Neural progenitor cell (in vitro differentiated cells): ENCODE data around the gene TMPRSS13. TPM values are rescaled to one million over a fixed set of nuclear protein-coding genes. Genes with fewer than 3 reads are reported as not detected.

Experiments
- DNase-seq: peaks from one replicate; pipeline ENCODE4 v3.0.0-alpha.2; 2016; ENCODE audit warnings: low spot score
- H2AFZ ChIP-seq: fragments of 200-600 bp; sonication (generic); replicated peaks from 2 replicates; pipeline ENCODE4 v1.6.1; 2016; ENCODE audit warnings: antibody characterized with exemption
- H3F3A ChIP-seq: fragments of 200-600 bp; sonication (generic); 2 replicates; pipeline ENCODE4 v1.6.1; 2016; ENCODE audit warnings: antibody characterized with exemption, low read depth
- H3K27ac ChIP-seq: fragments of 200-600 bp; sonication (generic); 2 replicates; pipeline ENCODE4 v1.5.1; 2016; ENCODE audit warnings: mild to moderate bottlenecking
- H3K27me3 ChIP-seq: fragments of 200-600 bp; sonication (generic); 2 replicates; pipeline ENCODE4 v1.6.1; 2016; ENCODE audit warnings: mild to moderate bottlenecking, moderate library complexity
- H3K36me3 ChIP-seq: fragments of 200-600 bp; sonication (generic); 2 replicates; pipeline ENCODE4 v1.5.1; 2016
- H3K4me1 ChIP-seq: fragments of 200-600 bp; sonication (generic); 2 replicates; pipeline ENCODE4 v1.6.1; 2016; ENCODE audit warnings: mixed run types
- H3K4me2 ChIP-seq: fragments of 200-600 bp; sonication (generic); 2 replicates; pipeline ENCODE4 v1.6.1; 2016
- H3K4me3 ChIP-seq: fragments of 200-600 bp; sonication (generic); 2 replicates; pipeline ENCODE4 v1.5.1; 2016
- H3K79me2 ChIP-seq: fragments of 200-600 bp; sonication (generic); 2 replicates; pipeline ENCODE4 v1.6.1; 2016; ENCODE audit warnings: low read depth
- H3K9ac ChIP-seq: fragments of 200-600 bp; sonication (generic); 2 replicates; pipeline ENCODE4 v1.6.1; 2016
- H3K9me3 ChIP-seq: fragments of 200-600 bp; sonication (generic); 2 replicates; pipeline ENCODE4 v1.5.1; 2016; ENCODE audit warnings: low read depth
- H4K20me1 ChIP-seq: fragments of 200-600 bp; sonication (generic); 2 replicates; pipeline ENCODE4 v1.6.1; 2016; ENCODE audit warnings: low read depth
- H3K27ac Mint-ChIP-seq: 3 replicates; pipeline ENCODE4 v1.8.0; 2021; ENCODE audit warnings: mixed read lengths
- H3K27me3 Mint-ChIP-seq: 2 replicates; pipeline ENCODE4 v1.8.0; 2022; ENCODE audit warnings: low read depth, mild to moderate bottlenecking, inconsistent platforms, moderate library complexity, mixed read lengths; ENCODE audit not compliant: insufficient read depth
- H3K36me3 Mint-ChIP-seq: 3 replicates; pipeline ENCODE4 v1.8.0; 2021; ENCODE audit warnings: mixed read lengths
- H3K4me1 Mint-ChIP-seq: 3 replicates; pipeline ENCODE4 v1.8.0; 2021; ENCODE audit warnings: mixed read lengths
- H3K4me3 Mint-ChIP-seq: 3 replicates; pipeline ENCODE4 v1.8.0; 2021; ENCODE audit warnings: mild to moderate bottlenecking, moderate library complexity, mixed read lengths
- H3K9me3 Mint-ChIP-seq: 3 replicates; pipeline ENCODE4 v1.8.0; 2020; ENCODE audit warnings: mixed read lengths
- CTCF ChIP-seq: fragments of 200-600 bp; sonication (generic); IDR thresholded peaks from 2 replicates; pipeline ENCODE4 v1.5.1; 2017; ENCODE audit warnings: antibody characterized with exemption, mild to moderate bottlenecking
- EZH2 ChIP-seq: fragments of 200-600 bp; sonication (generic); IDR thresholded peaks from 2 replicates; pipeline ENCODE4 v1.6.1; 2017; ENCODE audit warnings: antibody characterized with exemption, mild to moderate bottlenecking, moderate library complexity
- EZH2phosphoT487 ChIP-seq: fragments of 200-600 bp; sonication (generic); IDR thresholded peaks from 2 replicates; pipeline ENCODE4 v1.6.1; 2017; ENCODE audit warnings: antibody characterized with exemption
- total RNA-seq: library from RNA; depleted of rRNA; stranded (reverse); fragments of >200 nt; gene quantifications from 2 replicates; pipeline ENCODE4 v1.2.3, GENCODE V29; 2015; ENCODE audit warnings: low replicate concordance

Gene TMPRSS13
- total RNA-seq, 1 donor from 2014 or later = not detected

GRCh38 chr11:117879516-117880480, 49.4 kb downstream of the TMPRSS13 start:
- Histone ChIP-seq H3K9me3 (no peaks in the 10 kb centered on the region), H3K4me3 (no peak overlapping the region), H3K9ac (no peak overlapping the region), H3K36me3 (no peaks in the 10 kb centered on the region), H3K4me2 (no peak overlapping the region), H3K4me1 (peaks cover 27% of the 10 kb centered on the region), H3K27ac (no peak overlapping the region), H3F3A (peaks cover 26% of the 10 kb centered on the region), H4K20me1 (peaks cover 5% of the 10 kb centered on the region), H3K27me3 (peaks cover 21% of the 10 kb centered on the region), H2AFZ (no peak overlapping the region), H3K79me2 (peaks cover 16% of the 10 kb centered on the region)
- no peak for DNase-seq
- H3K9me3 Mint-ChIP-seq = no peaks in the 10 kb centered on the region
- H3K4me1 Mint-ChIP-seq = peaks cover 30% of the 10 kb centered on the region
- TF ChIP-seq EZH2 (no peak), EZH2phosphoT487 (no peak), CTCF (no peak)
- H3K4me3 Mint-ChIP-seq = no peak overlapping the region
- peaks cover 16% of the 10 kb centered on the region for H3K27me3 Mint-ChIP-seq
- H3K27ac Mint-ChIP-seq = no peak overlapping the region
- H3K36me3 Mint-ChIP-seq = no peaks in the 10 kb centered on the region

GRCh38 chr11:117878939-117879475, 50.2 kb downstream of the TMPRSS13 start:
- no peak overlapping the region for H3K4me3 Mint-ChIP-seq
- no peak overlapping the region for H3K27ac ChIP-seq
- no peak overlapping the region for H2AFZ ChIP-seq
- H3K27ac Mint-ChIP-seq = no peak overlapping the region
- H4K20me1 ChIP-seq = peaks cover 9% of the 10 kb centered on the region
- H3K9me3 ChIP-seq = no peaks in the 10 kb centered on the region
- H3K4me1 ChIP-seq = peaks cover 35% of the 10 kb centered on the region
- peaks cover 32% of the 10 kb centered on the region for H3F3A ChIP-seq
- no peak for TF ChIP-seq CTCF
- no peak for TF ChIP-seq EZH2phosphoT487
- no peak for TF ChIP-seq EZH2
- DNase-seq = no peak
- H3K27me3 Mint-ChIP-seq = peaks cover 14% of the 10 kb centered on the region
- no peak overlapping the region for H3K4me3 ChIP-seq
- no peaks in the 10 kb centered on the region for H3K36me3 Mint-ChIP-seq
- H3K9ac ChIP-seq = no peak overlapping the region
- no peak overlapping the region for H3K4me2 ChIP-seq
- H3K36me3 ChIP-seq = no peaks in the 10 kb centered on the region
- peaks cover 24% of the 10 kb centered on the region for H3K79me2 ChIP-seq
- peaks cover 35% of the 10 kb centered on the region for H3K4me1 Mint-ChIP-seq
- peaks cover 21% of the 10 kb centered on the region for H3K27me3 ChIP-seq
- H3K9me3 Mint-ChIP-seq = no peaks in the 10 kb centered on the region

GRCh38 chr11:117878314-117878938, 50.8 kb downstream of the TMPRSS13 start:
- Histone ChIP-seq H3K4me1 (peaks cover 40% of the 10 kb centered on the region), H3K4me3 (no peak overlapping the region), H3F3A (peaks cover 32% of the 10 kb centered on the region), H2AFZ (no peak overlapping the region), H3K79me2 (peaks cover 30% of the 10 kb centered on the region), H3K27me3 (peaks cover 21% of the 10 kb centered on the region), H3K4me2 (no peak overlapping the region), H3K9me3 (no peaks in the 10 kb centered on the region), H3K27ac (no peak overlapping the region), H3K9ac (no peak overlapping the region), H4K20me1 (peaks cover 15% of the 10 kb centered on the region), H3K36me3 (no peaks in the 10 kb centered on the region)
- Mint-ChIP-seq H3K27me3 (peaks cover 16% of the 10 kb centered on the region), H3K36me3 (no peaks in the 10 kb centered on the region), H3K4me3 (peak overlapping the region; percentile 91), H3K27ac (no peak overlapping the region), H3K9me3 (no peaks in the 10 kb centered on the region), H3K4me1 (peaks cover 40% of the 10 kb centered on the region)
- DNase-seq = no peak
- TF ChIP-seq EZH2 (no peak), CTCF (no peak), EZH2phosphoT487 (no peak)
